K562 (cell line): ENCODE results near the gene WIPF1. TPM values are rescaled to one million over a fixed set of nuclear protein-coding genes. Genes with fewer than 3 reads are reported as not detected.

Experiments
- ATAC-seq: fragments of 200-7000 bp; cut with Tn5 transposase; 3 replicates; pipeline ENCODE4 v1.9.1; 2020; ENCODE audit warnings: moderate library complexity
- BruUV-seq: library from RNA; stranded (reverse); fragments of 400-500 nt; replicated peaks from 2 replicates; lab custom pipeline; 2021; lab: Mats Ljungman, UMichigan
- CTCF ChIA-PET: fragments of 300-600 bp; formaldehyde crosslinking; extraction: SDS; loops from one replicate; lab custom pipeline; 2021; ENCODE audit warnings: low intra/inter-chr PET ratio; lab: Yijun Ruan, JAX
- POLR2A ChIA-PET: fragments of 300-600, 350-650 bp; sonication (Branson Sonifier 250); formaldehyde crosslinking; extraction: SDS; loops from one replicate; lab custom pipeline; 2021; ENCODE audit warnings: antibody characterized with exemption, inconsistent platforms; lab: Yijun Ruan, JAX
- DNase-seq, 4 experiments: peaks; one replicate each; pipeline versions ENCODE4 v3.0.0 to v3.0.0-alpha.2; 2011 to 2018; ENCODE audit warnings: low spot score in 3 of 4, mixed read lengths in 3 of 4; ENCODE audit errors: extremely low read depth in 1 of 4
- FAIRE-seq: peaks from 2 replicates; lab custom pipeline; 2011; peaks lifted over from hg19 to GRCh38; lab: Jason Lieb, UNC
- H2AFZ ChIP-seq: 2 replicates; pipeline ENCODE4 v1.6.0; 2011; ENCODE audit warnings: low read depth, low read length, control low read depth, inconsistent platforms
- H3K27ac ChIP-seq: fragments of 200-600 bp; 3 replicates; pipeline ENCODE4 v1.8.0; 2011; ENCODE audit warnings: low read depth, mild to moderate bottlenecking, control low read depth, inconsistent platforms, low read length, moderate library complexity, mixed read lengths; ENCODE audit errors: extremely low read depth
- H3K27me3 ChIP-seq, 2 experiments: fragments of 300-600 bp in 1 of 2; 2 replicates in 1 of 2; 3 replicates in 1 of 2; pipeline versions ENCODE4 v1.6.0 to v1.8.0; 2011; ENCODE audit warnings: inconsistent platforms in 2 of 2, low read length in 2 of 2, mild to moderate bottlenecking in 1 of 2, mixed read lengths in 1 of 2, moderate library complexity in 1 of 2; ENCODE audit not compliant: control insufficient read depth in 2 of 2, insufficient read depth in 2 of 2
- H3K36me3 ChIP-seq: fragments of 300-600 bp; 3 replicates; pipeline ENCODE4 v1.8.0; 2011; ENCODE audit warnings: mild to moderate bottlenecking, low read length, inconsistent platforms; ENCODE audit not compliant: control insufficient read depth, insufficient read depth
- H3K4me1 ChIP-seq, 2 experiments: fragments of 200-600 bp in 1 of 2; replicated peaks in 1 of 2; 2 replicates in 1 of 2; 3 replicates in 1 of 2; pipeline versions ENCODE4 v1.5.1 to v1.8.0; 2011; ENCODE audit warnings: inconsistent platforms in 2 of 2, low read length in 2 of 2, mild to moderate bottlenecking in 1 of 2, mixed read lengths in 1 of 2, moderate library complexity in 1 of 2; ENCODE audit not compliant: control insufficient read depth in 2 of 2, insufficient read depth in 2 of 2
- H3K4me2 ChIP-seq: 2 replicates; pipeline ENCODE4 v1.6.1; 2011; ENCODE audit warnings: low read length, control low read depth, inconsistent platforms, mixed read lengths; ENCODE audit not compliant: insufficient read depth
- H3K4me3 ChIP-seq: fragments of 200-600 bp; sonication (generic), shearing (Covaris generic); 2 replicates; pipeline ENCODE4 v1.5.1; 2016; ENCODE audit warnings: control low read depth, inconsistent platforms
- H3K79me2 ChIP-seq: fragments of 200-600 bp; 3 replicates; pipeline ENCODE4 v1.8.0; 2011; ENCODE audit warnings: low read length, inconsistent platforms; ENCODE audit not compliant: control insufficient read depth, insufficient read depth
- H3K9ac ChIP-seq, 2 experiments: 2 replicates each; pipeline versions ENCODE4 v1.6.0 to v1.6.1; 2011; ENCODE audit warnings: low read depth in 2 of 2, low read length in 2 of 2, control low read depth in 1 of 2, inconsistent platforms in 1 of 2, mild to moderate bottlenecking in 1 of 2, mixed read lengths in 1 of 2; ENCODE audit not compliant: insufficient read depth in 1 of 2
- H3K9me1 ChIP-seq: one replicate; pipeline ENCODE4 v1.6.0; 2011; ENCODE audit warnings: inconsistent platforms, mild to moderate bottlenecking, low read length, moderate library complexity; ENCODE audit not compliant: control insufficient read depth, insufficient read depth
- H3K9me3 ChIP-seq: replicated peaks from 2 replicates; pipeline ENCODE4 v1.5.1; 2011; ENCODE audit warnings: low read depth, low read length, inconsistent platforms; ENCODE audit not compliant: control insufficient read depth, insufficient read depth
- H4K20me1 ChIP-seq: replicated peaks from 2 replicates; pipeline ENCODE4 v1.6.1; 2011; ENCODE audit warnings: low read length, inconsistent platforms, mixed read lengths; ENCODE audit not compliant: control insufficient read depth, insufficient read depth
- RFX1 ChIP-seq: fragments of 450-650 bp; IDR thresholded peaks from 2 replicates; pipeline ENCODE4 v1.6.1; 2016; ENCODE audit warnings: mild to moderate bottlenecking, moderate library complexity
- SMARCA4 ChIP-seq: fragments of 450-650 bp; IDR thresholded peaks from 2 replicates; pipeline ENCODE4 v1.6.1; 2016
- TCF3 ChIP-seq: sonication (generic); formaldehyde crosslinking; IDR thresholded peaks from 2 replicates; pipeline ENCODE4 v1.4.0; 2020; ENCODE audit warnings: mild to moderate bottlenecking, missing genetic modification reagents
- ZFX ChIP-seq: sonication (generic); formaldehyde crosslinking; IDR thresholded peaks from 2 replicates; pipeline ENCODE4 v1.8.0; 2022; ENCODE audit warnings: mild to moderate bottlenecking, missing genetic modification reagents, moderate library complexity
- WGBS: fragments of 100-300 bp; shearing (Covaris generic); methylation state at CpG from one replicate; pipeline ENCODE4 v1.1.6; 2016; ENCODE audit warnings: low coverage, mixed read lengths; ENCODE audit not compliant: insufficient coverage; ENCODE audit errors: missing lambda C conversion rate; 5-methylcytosine and 5-hydroxymethylcytosine counted together
- in situ Hi-C: fragments of 300-500 bp; cut with MboI; formaldehyde crosslinking; loops from 4 replicates; pipeline ENCODE4 v1.15.0; 2018; ENCODE audit warnings: inconsistent platforms, mixed read lengths
- intact Hi-C: fragments of 100-400 bp; cut with micrococcal nuclease; formaldehyde crosslinking; loops from 2 replicates; pipeline ENCODE4 v1.14.2; 2022
- polyA plus RNA-seq, 8 experiments: library from polyadenylated mRNA; depleted of rRNA in 4 of 8; stranded (reverse) in 5 of 8; unstranded in 3 of 8; fragments of >200 nt; fragmentation: Nextera tagmentation in 2 of 8; fragmentation: Illumina TruSeq in 1 of 8; extraction: Ambion mirVana in 2 of 8; extraction: Trizol in 1 of 8; gene quantifications; 2 replicates each; pipeline versions ENCODE4 v1.2.1 to v1.2.3, GENCODE V29; 2011 to 2014; ENCODE audit warnings: inconsistent platforms in 1 of 8, missing spikeins in 1 of 8
- total RNA-seq, 7 experiments: library from RNA; depleted of rRNA in 6 of 7; stranded (reverse); fragments of >200 nt in 6 of 7; fragmentation: Illumina TruSeq in 2 of 7; extraction: Trizol in 2 of 7; gene quantifications; 2 replicates each; pipeline versions ENCODE4 v1.2.1 to v1.2.3, GENCODE V29; 2011 to 2021; ENCODE audit warnings: low replicate concordance in 1 of 7
- TF ChIP-seq, protein P1 (sequence below): sonication (generic); formaldehyde crosslinking; IDR thresholded peaks from 2 replicates; pipeline ENCODE4 v1.8.0; 2022; ENCODE audit warnings: missing genetic modification reagents, mild to moderate bottlenecking, borderline replicate concordance
- TF ChIP-seq, protein P2 (sequence below), 2 experiments: fragments of 450-650 bp; IDR thresholded peaks; 2 replicates each; pipeline ENCODE4 v1.6.1; 2016
- TF ChIP-seq, protein P3 (sequence below): fragments of 450-650 bp; IDR thresholded peaks from 2 replicates; pipeline ENCODE4 v1.6.1; 2018; ENCODE audit not compliant: partially characterized antibody
- TF ChIP-seq, protein P4 (sequence below), 2 experiments: IDR thresholded peaks; 2 replicates each; pipeline ENCODE4 v1.6.1; 2011; ENCODE audit warnings: borderline replicate concordance in 1 of 2, control low read depth in 1 of 2, low read depth in 1 of 2, low read length in 1 of 2, mild to moderate bottlenecking in 1 of 2, mixed read lengths in 1 of 2, moderate library complexity in 1 of 2; ENCODE audit not compliant: insufficient read depth in 1 of 2, insufficient read length in 1 of 2, poor library complexity in 1 of 2, severe bottlenecking in 1 of 2; ENCODE audit errors: extremely low read depth in 1 of 2

The WIPF1 gene
- total and polyA plus RNA-seq, 9 of the 15 experiments (the other 6 are each of a cell fraction or from before 2014, with no cell fraction given) = 0.54 to 4.9 (median 2.4) TPM

DNA sequence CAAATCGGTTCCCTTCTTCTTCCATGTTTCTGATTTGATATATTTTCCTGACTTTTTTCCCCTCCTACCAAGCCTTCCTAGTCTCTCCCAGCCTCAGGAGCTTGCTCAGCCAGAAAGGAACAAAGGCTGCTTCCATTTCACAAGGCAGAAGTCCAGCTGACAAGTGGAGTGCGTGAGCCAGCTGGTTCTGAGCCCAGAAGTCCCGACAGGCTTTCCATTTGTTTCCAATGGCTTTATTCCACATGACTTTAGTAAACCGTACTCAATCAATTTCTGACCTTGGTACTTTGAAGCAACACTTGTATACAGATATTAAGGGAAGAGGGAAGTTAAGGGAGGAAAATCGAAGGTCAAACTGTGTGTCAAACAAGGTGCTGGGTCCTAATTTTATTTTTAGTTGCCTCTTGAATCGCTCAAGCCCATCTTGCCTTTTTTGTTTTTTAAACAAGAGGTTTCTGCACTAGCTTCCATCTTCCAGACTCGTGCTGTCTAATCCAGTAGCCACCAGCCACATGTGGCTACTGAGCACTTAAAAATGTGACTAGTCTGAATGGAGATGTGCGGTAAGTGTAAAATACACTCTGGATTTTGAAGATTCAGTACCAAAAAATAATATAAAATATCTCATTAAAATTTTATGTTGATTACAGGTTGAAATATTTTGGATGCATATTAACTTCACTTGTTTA is 36.2 kb downstream of the WIPF1 start:
- Histone ChIP-seq H3K27me3 (peaks cover 0 to 5% of the 10 kb centered on the region in 2 experiments; a peak in 1 of 5 replicates), H3K36me3 (no peaks in the 10 kb centered on the region), H3K9me1 (no peaks in the 10 kb centered on the region)
- WGBS = 15% methylated on average over 8 of the region's 8 CpGs
- intact Hi-C loops = no loop called here
- TF ChIP-seq, protein P1, sequence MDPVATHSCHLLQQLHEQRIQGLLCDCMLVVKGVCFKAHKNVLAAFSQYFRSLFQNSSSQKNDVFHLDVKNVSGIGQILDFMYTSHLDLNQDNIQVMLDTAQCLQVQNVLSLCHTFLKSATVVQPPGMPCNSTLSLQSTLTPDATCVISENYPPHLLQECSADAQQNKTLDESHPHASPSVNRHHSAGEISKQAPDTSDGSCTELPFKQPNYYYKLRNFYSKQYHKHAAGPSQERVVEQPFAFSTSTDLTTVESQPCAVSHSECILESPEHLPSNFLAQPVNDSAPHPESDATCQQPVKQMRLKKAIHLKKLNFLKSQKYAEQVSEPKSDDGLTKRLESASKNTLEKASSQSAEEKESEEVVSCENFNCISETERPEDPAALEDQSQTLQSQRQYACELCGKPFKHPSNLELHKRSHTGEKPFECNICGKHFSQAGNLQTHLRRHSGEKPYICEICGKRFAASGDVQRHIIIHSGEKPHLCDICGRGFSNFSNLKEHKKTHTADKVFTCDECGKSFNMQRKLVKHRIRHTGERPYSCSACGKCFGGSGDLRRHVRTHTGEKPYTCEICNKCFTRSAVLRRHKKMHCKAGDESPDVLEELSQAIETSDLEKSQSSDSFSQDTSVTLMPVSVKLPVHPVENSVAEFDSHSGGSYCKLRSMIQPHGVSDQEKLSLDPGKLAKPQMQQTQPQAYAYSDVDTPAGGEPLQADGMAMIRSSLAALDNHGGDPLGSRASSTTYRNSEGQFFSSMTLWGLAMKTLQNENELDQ (CRISPR knock-in tag) = no peak
- TF ChIP-seq TCF3 (CRISPR knock-in tag) (no peak), RFX1 (no peak), SMARCA4 (no peak), ZFX (CRISPR knock-in tag) (no peak)
- TF ChIP-seq, protein P2, sequence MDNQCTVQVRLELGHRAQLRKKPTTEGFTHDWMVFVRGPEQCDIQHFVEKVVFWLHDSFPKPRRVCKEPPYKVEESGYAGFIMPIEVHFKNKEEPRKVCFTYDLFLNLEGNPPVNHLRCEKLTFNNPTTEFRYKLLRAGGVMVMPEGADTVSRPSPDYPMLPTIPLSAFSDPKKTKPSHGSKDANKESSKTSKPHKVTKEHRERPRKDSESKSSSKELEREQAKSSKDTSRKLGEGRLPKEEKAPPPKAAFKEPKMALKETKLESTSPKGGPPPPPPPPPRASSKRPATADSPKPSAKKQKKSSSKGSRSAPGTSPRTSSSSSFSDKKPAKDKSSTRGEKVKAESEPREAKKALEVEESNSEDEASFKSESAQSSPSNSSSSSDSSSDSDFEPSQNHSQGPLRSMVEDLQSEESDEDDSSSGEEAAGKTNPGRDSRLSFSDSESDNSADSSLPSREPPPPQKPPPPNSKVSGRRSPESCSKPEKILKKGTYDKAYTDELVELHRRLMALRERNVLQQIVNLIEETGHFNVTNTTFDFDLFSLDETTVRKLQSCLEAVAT (IDR thresholded peaks at IDR 0.05) = no peak
- TF ChIP-seq, protein P3, sequence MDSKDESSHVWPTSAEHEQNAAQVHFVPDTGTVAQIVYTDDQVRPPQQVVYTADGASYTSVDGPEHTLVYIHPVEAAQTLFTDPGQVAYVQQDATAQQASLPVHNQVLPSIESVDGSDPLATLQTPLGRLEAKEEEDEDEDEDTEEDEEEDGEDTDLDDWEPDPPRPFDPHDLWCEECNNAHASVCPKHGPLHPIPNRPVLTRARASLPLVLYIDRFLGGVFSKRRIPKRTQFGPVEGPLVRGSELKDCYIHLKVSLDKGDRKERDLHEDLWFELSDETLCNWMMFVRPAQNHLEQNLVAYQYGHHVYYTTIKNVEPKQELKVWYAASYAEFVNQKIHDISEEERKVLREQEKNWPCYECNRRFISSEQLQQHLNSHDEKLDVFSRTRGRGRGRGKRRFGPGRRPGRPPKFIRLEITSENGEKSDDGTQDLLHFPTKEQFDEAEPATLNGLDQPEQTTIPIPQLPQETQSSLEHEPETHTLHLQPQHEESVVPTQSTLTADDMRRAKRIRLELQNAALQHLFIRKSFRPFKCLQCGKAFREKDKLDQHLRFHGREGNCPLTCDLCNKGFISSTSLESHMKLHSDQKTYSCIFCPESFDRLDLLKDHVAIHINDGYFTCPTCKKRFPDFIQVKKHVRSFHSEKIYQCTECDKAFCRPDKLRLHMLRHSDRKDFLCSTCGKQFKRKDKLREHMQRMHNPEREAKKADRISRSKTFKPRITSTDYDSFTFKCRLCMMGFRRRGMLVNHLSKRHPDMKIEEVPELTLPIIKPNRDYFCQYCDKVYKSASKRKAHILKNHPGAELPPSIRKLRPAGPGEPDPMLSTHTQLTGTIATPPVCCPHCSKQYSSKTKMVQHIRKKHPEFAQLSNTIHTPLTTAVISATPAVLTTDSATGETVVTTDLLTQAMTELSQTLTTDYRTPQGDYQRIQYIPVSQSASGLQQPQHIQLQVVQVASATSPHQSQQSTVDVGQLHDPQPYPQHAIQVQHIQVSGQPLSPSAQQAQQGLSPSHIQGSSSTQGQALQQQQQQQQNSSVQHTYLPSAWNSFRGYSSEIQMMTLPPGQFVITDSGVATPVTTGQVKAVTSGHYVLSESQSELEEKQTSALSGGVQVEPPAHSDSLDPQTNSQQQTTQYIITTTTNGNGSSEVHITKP = no peak
- TF ChIP-seq, protein P4, sequence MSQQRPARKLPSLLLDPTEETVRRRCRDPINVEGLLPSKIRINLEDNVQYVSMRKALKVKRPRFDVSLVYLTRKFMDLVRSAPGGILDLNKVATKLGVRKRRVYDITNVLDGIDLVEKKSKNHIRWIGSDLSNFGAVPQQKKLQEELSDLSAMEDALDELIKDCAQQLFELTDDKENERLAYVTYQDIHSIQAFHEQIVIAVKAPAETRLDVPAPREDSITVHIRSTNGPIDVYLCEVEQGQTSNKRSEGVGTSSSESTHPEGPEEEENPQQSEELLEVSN (IDR thresholded peaks at IDR 0.05; ENCODE audit: borderline replicate concordance in 1 of 2, extremely low read depth in 1 of 2, insufficient read depth in 1 of 2, insufficient read length in 1 of 2, low read depth in 1 of 2, low read length in 1 of 2, poor library complexity in 1 of 2, severe bottlenecking in 1 of 2) = no peak
- TF ChIP-seq, all 486 proteins: peak for 0
- no peaks in the 10 kb centered on the region for H3K79me2 ChIP-seq
- no peak overlapping the region for H3K4me2 ChIP-seq
- no peaks in the 10 kb centered on the region for H3K9me3 ChIP-seq
- no peak overlapping the region for H3K4me3 ChIP-seq
- no peaks in the 10 kb centered on the region for H4K20me1 ChIP-seq
- no peaks in the 10 kb centered on the region for H3K4me1 ChIP-seq
- no TSS peak for BruUV-seq
- no peak overlapping the region for H3K27ac ChIP-seq
- in situ Hi-C loops = no loop called here
- no peak for ATAC-seq
- no peak overlapping the region for H3K9ac ChIP-seq
- ChIA-PET CTCF (no interaction called here), POLR2A (interaction anchor here (0.9 to 1.2 kb wide), 3 partner anchors 10 to 15 kb away, joined by 4 to 5 read pairs (median 4); no protein-coding TSS in a partner anchor)
- H2AFZ ChIP-seq = no peak overlapping the region
- no peak for DNase-seq
- no peak for FAIRE-seq
